ENCODE measurements around the gene KRTAP6-2.

- TF ChIP-seq, protein P1, sequence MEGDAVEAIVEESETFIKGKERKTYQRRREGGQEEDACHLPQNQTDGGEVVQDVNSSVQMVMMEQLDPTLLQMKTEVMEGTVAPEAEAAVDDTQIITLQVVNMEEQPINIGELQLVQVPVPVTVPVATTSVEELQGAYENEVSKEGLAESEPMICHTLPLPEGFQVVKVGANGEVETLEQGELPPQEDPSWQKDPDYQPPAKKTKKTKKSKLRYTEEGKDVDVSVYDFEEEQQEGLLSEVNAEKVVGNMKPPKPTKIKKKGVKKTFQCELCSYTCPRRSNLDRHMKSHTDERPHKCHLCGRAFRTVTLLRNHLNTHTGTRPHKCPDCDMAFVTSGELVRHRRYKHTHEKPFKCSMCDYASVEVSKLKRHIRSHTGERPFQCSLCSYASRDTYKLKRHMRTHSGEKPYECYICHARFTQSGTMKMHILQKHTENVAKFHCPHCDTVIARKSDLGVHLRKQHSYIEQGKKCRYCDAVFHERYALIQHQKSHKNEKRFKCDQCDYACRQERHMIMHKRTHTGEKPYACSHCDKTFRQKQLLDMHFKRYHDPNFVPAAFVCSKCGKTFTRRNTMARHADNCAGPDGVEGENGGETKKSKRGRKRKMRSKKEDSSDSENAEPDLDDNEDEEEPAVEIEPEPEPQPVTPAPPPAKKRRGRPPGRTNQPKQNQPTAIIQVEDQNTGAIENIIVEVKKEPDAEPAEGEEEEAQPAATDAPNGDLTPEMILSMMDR (IDR thresholded peaks at IDR 0.05), result no peak
- no peak for TF ChIP-seq EZH2 (IDR thresholded peaks at IDR 0.05; ENCODE audit: borderline replicate concordance, insufficient read depth, low read depth, low read length, poor library complexity, severe bottlenecking)
These were observed at the start of gene KRTAP6-2 for GRCh38 chr21:30598802-30599201.
